GM19452 (cell line): Measurements from ENCODE around the gene STAT1.

Experiments
- ATAC-seq: cut with Tn5 transposase; IDR thresholded peaks from one replicate; pipeline ENCODE4 v1.9.1; 2021; ENCODE audit not compliant: unreplicated experiment

The STAT1 gene

DNA sequence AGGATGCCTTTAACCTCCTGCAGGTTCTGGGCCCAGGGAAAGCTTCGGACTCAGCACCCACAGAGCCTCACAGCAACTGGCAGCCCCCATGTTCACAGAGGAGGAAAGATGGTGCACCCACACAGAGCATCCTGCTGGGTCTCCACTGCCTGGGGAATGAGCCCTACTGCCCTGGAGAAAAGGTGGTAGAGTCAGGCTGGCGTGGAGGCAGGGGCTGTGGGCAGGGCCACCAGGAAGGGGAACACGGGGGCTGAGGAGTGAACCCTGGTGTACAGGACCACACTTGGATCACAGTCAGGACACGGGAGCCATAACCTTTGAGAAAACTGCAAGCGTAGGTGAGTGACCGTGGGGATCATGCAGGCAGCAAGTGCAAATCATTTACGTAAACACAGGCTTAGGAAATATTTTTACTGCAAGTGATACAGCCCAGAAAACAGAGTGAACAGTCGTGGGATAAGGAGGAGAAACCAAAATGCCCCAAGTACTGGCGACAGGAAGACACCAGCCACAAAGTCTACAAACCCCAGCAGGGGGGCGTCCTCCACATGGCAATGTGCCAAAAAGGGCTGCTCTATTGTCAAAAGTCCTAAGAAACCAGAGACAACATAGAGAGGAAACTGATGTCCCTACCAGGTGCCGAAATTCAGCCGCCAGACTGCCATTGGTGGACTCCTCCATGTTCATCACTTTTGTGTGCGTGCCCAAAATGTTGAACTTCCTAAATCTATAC is 27.6 kb downstream of the STAT1 start:
- no peak for ATAC-seq

GRCh38 chr2:190984595-190984994 is 29.4 kb downstream of the STAT1 start:
- no peak for ATAC-seq

GRCh38 chr2:190982262-190983034 is 31.5 kb downstream of the STAT1 start:
- no peak for ATAC-seq

GRCh38 chr2:190981733-190982132 is 32.2 kb downstream of the STAT1 start:
- no peak for ATAC-seq

- no peak for ATAC-seq
These were observed 32.6 kb downstream of the STAT1 start for GRCh38 chr2:190981333-190981732.

DNA sequence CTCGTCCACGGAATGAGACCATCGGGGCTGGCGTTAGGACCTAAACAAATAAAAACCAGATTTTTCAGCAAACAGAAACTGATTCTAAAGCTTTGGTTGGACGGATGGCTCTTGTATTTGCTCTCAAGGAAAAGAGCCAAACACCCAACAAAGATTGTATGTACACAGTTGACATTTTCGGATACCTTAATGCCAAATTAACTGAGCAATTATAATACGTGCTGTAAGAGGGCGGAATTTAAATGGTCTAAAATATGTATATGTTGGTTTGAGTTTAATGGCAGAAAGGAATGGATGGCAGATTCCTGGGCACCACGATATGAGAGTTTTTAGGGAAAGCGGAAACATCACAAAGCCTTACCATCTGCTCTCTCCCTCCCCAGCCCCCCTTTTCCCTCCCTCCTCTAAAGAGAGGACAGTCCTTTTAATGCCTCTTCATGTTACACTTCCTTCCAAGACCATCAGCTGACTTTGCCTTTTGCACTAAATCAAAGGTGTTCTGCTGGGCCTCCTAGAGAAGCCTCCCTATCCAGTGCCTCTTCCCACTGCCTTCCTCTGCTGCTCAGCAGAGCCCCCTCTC is 33.3 kb downstream of the STAT1 start:
- no peak for ATAC-seq

DNA sequence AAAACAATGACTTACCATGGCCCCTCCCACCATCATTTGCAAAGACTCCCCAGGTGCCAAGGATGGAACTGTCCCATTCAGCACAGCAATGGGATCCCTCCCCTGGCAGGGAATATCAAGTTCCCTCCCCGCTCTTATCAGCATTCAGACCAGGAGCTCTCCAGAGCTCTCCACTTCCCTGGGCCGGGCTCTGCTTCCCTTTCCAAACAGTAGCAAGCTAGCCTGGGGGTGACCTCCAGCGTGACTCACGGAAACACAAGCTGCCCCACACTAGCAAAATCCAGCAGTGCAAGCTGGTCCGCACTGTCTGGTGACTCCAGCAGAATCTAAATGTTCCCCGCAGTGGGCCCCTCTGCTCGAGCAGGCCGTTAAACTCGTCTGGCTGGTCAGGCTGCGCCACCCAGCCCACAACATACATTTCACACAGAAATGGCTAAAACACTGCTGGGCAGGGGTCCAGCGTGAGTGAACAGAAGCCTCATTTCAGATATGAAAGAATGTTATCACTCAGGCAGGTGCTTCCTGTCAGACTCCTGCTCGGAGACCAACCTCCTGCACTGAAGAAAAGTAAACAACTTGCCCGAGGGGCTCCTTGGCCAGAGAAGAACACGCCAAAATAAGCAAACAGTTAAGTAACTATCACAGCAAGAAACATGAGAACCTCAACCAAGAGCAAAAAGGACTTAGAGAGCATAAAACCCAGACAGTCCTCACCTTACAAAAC is 33.9 kb downstream of the STAT1 start:
- ATAC-seq: no peak

DNA sequence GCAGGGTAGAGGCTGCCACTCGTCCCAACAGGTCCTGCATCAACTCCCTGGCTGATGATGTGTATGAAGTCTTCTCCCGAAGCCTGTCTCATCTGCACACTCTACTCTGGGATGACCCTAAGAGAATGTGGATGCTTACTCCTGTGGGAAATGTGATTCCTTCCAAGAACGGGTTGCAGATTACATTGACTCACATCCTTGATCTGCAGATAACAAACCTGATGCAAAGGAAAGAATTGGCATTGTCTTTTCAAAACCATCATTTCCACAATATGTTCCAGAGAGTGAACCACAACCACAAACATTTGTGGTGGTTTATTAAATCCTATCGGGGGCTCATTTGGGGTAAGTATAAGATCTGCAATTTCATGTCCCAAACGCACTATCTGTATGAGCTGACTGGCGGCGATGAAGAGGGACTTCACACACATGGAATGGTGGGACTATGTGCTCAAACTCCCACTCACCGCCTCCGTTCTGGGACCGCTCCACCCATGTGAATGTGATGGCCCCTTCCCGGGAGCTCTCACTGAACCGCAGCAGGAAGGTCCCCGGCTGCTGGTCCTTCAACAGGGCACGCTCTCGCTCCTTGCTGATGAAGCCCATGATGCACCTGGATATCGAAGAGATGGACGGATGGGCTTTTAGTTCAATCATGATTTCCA is 35.5 kb downstream of the STAT1 start:
- ATAC-seq: no peak

- no peak for ATAC-seq
These were observed 36.5 kb downstream of the STAT1 start for GRCh38 chr2:190977505-190977904.

DNA sequence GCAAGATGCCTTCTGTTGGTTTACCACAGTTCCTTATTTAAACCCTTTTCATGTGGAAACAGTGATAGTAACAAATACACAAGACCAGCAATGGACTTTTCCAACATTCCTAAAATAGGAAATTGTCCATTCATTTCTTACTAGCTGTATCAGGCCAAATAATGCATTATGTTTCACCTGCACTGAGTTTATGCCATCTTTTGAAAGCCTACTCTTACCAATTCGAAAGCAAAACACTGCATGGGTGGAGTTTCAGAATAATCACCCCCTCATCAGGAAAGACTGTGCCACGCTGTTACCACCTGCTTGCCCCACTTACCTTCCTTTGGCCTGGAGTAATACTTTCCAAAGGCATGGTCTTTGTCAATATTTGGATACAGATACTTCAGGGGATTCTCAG is 37.5 kb downstream of the STAT1 start:
- ATAC-seq: no peak

- no peak for ATAC-seq
These were observed 39.2 kb downstream of the STAT1 start for GRCh38 chr2:190974629-190975361.

GRCh38 chr2:190973726-190974628 is 40.0 kb downstream of the STAT1 start:
- no peak for ATAC-seq

DNA sequence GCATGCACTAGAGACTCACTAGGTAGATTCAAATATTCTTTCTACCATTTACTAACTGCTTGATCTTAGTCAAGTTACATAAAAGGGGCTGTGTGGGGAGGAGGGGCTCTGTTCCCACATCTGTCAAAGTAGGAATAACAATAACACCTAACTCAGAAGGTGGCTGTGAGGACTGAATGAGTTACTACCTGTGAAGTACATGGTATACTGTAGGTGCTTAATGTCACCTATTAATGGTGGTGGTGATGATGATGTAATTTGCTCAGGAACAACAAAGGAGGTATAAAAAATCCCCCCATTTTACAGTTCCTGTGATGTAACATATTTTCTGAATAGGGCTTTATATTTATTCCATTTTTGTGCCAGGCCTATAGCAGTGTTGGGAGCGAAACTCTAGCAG is 40.7 kb downstream of the STAT1 start:
- no peak for ATAC-seq

DNA sequence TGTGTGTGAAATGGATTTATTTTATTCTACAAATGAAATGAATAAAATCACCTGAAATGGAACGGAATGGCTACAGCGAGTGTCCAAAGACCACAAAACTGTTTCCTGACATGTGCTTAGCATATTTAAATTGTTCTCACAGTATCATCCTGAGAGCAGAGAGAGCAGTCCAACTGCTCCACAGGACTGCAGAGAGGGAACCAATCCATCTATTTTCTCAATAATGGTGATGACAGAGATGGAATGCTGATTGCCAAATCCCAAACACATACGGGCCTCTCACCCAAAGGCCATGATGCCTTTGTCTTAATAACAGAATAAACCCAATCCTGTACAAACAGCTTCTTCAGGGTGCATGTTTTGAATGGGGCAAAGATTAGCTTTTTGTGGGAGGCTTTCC is 41.1 kb downstream of the STAT1 start:
- ATAC-seq: no peak

GRCh38 chr2:190972213-190972612 is 41.8 kb downstream of the STAT1 start:
- ATAC-seq: no peak

DNA sequence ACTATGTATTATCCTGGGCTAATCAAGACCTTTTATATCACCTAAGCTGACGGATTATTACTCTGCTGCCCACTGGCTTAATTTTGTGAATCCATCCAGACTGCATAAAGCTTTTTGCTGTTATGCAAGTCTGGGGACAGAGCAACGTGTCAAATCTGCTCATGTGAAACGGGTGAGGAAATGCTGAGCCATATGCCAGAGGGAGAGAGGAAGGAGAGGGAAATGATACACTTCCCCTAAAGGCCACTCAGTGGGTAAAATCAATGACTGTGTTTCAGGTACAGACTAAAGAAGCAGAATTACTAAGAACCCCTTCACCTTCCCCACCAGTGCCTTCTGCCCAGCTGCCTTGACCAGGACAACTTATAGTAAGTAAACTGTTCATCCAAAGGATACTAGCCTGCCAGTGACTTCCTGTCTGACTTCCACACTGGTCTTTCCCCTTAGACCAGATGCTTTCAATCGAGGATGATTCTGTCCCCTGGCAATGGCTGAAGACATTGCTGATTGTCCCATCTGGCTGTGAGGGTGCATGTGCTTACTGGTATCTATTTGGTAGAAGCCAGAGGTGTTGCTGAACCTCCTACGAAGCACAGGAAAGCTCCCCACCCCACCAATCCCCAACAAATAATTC is 43.0 kb downstream of the STAT1 start:
- ATAC-seq: no peak

DNA sequence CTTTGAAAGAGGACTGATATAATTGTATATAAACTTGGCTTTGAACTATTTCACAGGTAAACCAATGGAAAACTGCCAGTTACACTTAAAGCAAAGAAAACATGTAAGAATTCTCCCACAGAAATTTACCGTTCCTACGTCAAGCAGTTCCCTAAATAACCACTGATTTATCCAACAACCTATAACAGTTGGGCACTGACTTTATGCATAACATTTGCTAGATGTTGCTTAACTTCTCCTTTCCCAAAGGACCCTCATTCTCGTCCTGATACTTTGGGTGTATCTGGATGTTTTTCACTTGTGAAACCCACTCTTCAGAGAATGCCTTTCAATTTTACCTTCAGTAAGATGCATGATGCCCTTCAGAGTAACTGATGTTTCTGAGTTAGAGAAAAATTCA is 43.8 kb downstream of the STAT1 start:
- ATAC-seq: no peak

DNA sequence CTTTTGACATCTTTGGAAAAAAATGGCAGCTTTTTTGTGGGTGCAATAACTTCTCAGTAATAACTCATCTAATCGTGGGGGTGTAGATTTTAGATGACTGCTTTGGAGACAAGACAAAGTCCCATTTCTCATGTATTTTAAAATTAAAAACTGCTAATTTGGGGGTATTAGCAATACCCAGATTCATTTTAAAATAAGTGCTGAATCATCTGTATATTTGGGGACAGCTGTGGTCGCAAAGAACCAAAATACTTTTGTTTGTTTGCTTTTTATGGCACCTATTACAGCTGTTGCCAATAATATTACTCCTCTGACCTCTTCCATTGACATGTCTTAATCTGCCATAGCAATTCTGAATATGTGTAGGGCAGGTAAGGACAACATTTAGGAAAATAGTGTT is 45.4 kb downstream of the STAT1 start:
- no peak for ATAC-seq
